Measurements from ENCODE around the gene FMNL1. TPM values are rescaled to one million over a fixed set of nuclear protein-coding genes. Genes with fewer than 3 reads are reported as not detected.

FMNL1 gene
- total RNA-seq, 1 donor from 2014 or later, result 3.3 TPM

DNA sequence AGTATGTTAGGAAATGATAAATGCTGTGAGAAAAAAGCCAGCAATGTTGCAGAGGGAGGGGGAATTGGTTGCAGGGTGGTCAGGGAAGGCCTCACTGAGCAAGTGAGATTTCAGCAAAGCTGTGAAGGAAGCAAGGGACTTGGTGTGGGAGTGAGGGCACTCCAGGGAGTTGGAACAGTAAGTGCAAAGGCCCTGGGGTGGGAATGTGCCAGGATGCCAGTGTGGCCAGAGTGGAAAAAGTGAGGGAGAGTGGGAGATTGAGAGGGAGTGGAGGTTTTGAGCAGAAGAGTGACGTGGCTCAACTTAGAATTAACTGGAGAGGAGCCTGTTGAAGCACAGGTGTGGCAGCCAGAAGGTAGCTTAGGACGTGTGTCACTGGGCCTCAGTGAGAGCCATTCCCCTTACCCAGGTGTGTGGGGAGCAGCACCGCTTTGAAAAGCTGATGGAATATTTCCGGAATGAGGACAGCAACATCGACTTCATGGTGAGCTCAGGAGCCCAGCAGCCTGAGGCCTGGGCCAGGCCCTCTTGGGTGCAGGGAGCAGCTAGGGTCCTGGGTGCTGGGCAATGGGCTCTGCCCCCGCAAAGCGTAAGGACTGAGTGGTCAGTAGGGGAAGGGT, 16.6 kb downstream of the FMNL1 start:
- Mint-ChIP-seq H3K9me3 (ENCODE audit: low read depth) (no peaks in the 10 kb centered on the region), H3K36me3 (ENCODE audit: insufficient read depth) (no peaks in the 10 kb centered on the region), H3K4me3 (ENCODE audit: low read depth) (peak overlapping the region; percentile 10), H3K27me3 (peaks cover 64% of the 10 kb centered on the region), H3K27ac (no peak overlapping the region), H3K4me1 (ENCODE audit: low read depth) (peaks cover 4% of the 10 kb centered on the region)
- TF ChIP-seq, protein P1, sequence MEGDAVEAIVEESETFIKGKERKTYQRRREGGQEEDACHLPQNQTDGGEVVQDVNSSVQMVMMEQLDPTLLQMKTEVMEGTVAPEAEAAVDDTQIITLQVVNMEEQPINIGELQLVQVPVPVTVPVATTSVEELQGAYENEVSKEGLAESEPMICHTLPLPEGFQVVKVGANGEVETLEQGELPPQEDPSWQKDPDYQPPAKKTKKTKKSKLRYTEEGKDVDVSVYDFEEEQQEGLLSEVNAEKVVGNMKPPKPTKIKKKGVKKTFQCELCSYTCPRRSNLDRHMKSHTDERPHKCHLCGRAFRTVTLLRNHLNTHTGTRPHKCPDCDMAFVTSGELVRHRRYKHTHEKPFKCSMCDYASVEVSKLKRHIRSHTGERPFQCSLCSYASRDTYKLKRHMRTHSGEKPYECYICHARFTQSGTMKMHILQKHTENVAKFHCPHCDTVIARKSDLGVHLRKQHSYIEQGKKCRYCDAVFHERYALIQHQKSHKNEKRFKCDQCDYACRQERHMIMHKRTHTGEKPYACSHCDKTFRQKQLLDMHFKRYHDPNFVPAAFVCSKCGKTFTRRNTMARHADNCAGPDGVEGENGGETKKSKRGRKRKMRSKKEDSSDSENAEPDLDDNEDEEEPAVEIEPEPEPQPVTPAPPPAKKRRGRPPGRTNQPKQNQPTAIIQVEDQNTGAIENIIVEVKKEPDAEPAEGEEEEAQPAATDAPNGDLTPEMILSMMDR (IDR thresholded peaks at IDR 0.05; ENCODE audit: unreplicated experiment), result no peak
- DNase-seq (ENCODE audit: low spot score, unreplicated experiment), result no peak

DNA sequence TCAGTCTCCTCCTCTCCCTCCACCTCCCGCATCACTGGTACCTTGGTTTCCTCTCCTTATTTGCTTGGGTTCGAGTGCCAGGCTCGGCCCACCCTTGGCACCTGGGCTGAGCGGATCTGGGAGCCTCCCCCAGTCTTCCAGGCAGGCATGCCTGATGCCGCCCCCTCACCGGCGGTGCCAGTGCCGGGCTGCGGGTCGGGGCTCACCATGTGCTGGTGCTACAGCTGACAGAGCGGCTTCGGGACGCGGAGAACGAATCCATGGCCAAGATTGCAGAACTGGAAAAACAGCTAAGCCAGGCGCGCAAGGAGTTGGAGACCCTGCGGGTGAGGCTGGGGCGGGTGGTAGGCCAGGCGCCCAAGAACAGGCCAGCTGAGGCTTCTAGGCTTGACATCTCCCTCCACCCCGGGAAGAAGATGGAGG, 19.2 kb downstream of the FMNL1 start:
- Mint-ChIP-seq H3K27ac (no peak overlapping the region), H3K4me3 (ENCODE audit: low read depth) (peak overlapping the region; percentile 72), H3K36me3 (ENCODE audit: insufficient read depth) (no peaks in the 10 kb centered on the region), H3K4me1 (ENCODE audit: low read depth) (peaks cover 4% of the 10 kb centered on the region), H3K27me3 (peaks cover 46% of the 10 kb centered on the region), H3K9me3 (ENCODE audit: low read depth) (no peaks in the 10 kb centered on the region)
- TF ChIP-seq, protein P1 (IDR thresholded peaks at IDR 0.05; ENCODE audit: unreplicated experiment), result no peak
- DNase-seq (ENCODE audit: low spot score, unreplicated experiment), result no peak

DNA sequence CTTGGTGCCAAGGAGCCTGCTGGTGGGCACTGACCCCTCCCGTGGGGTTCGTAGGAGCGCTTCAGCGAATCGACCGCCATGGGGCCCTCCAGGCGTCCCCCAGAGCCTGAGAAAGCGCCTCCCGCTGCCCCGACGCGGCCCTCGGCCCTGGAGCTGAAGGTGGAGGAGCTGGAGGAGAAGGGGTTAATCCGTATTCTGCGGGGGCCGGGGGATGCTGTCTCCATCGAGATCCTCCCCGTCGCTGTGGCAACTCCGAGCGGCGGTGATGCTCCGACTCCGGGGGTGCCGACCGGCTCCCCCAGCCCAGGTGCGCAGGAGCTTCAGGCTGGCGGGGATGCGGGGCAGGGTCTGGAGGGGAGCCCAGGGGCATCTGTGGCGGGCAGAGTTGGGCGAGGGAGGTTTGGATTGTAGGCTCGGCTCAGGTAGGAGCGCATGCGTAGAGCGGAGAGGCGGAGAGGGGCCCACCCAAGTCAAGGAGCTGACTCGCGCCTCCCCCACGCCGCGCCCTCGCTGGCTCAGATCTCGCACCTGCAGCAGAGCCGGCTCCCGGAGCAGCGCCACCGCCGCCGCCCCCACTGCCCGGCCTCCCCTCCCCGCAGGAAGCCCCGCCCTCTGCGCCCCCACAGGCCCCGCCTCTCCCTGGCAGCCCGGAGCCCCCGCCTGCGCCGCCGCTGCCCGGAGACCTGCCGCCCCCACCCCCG, 19.8 kb downstream of the FMNL1 start:
- DNase-seq (ENCODE audit: low spot score, unreplicated experiment), result peak; percentile 44
- H3K27ac Mint-ChIP-seq, result no peak overlapping the region
- TF ChIP-seq, protein P1 (IDR thresholded peaks at IDR 0.05; ENCODE audit: unreplicated experiment), result no peak
- no peaks in the 10 kb centered on the region for H3K9me3 Mint-ChIP-seq (ENCODE audit: low read depth)
- peaks cover 6% of the 10 kb centered on the region for H3K4me1 Mint-ChIP-seq (ENCODE audit: low read depth)
- H3K36me3 Mint-ChIP-seq (ENCODE audit: insufficient read depth), result no peaks in the 10 kb centered on the region
- H3K27me3 Mint-ChIP-seq, result peaks cover 46% of the 10 kb centered on the region
- H3K4me3 Mint-ChIP-seq (ENCODE audit: low read depth), result peak overlapping the region; percentile 72

DNA sequence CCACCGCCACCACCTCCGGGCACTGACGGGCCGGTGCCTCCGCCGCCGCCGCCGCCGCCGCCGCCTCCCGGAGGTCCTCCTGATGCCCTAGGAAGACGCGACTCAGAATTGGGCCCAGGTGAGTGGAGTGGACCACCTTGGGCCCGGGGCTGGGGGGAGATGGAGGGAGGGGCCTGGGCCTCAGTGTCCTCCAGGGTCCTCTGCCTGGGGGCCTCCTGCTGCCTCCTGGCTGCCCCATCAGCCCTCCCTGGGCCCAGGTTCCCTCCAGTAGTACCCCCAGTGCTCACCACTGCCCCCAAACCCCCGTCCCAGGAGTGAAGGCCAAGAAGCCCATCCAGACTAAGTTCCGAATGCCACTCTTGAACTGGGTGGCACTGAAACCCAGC, 20.3 kb downstream of the FMNL1 start:
- no peak for DNase-seq (ENCODE audit: low spot score, unreplicated experiment)
- no peaks in the 10 kb centered on the region for H3K36me3 Mint-ChIP-seq (ENCODE audit: insufficient read depth)
- H3K9me3 Mint-ChIP-seq (ENCODE audit: low read depth), result no peaks in the 10 kb centered on the region
- H3K27me3 Mint-ChIP-seq, result peaks cover 45% of the 10 kb centered on the region
- TF ChIP-seq, protein P1 (IDR thresholded peaks at IDR 0.05; ENCODE audit: unreplicated experiment), result no peak
- peak overlapping the region; percentile 62 for H3K4me3 Mint-ChIP-seq (ENCODE audit: low read depth)
- H3K27ac Mint-ChIP-seq, result no peak overlapping the region
- H3K4me1 Mint-ChIP-seq (ENCODE audit: low read depth), result peaks cover 7% of the 10 kb centered on the region

DNA sequence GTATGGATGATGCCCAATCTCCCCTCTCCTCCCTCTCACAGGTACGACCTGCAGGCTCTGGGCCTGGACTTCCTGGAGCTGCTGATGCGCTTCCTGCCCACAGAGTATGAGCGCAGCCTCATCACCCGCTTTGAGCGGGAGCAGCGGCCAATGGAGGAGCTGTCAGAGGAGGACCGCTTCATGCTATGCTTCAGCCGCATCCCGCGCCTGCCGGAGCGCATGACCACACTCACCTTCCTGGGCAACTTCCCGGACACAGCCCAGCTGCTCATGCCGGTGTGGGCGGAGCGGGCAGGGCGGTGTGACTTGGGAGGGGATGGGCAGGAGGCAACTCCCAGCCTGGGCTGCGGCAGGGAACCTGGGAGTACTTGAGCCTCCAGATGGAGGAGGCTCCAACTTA, 22.1 kb downstream of the FMNL1 start:
- Mint-ChIP-seq H3K27me3 (peaks cover 27% of the 10 kb centered on the region), H3K4me1 (ENCODE audit: low read depth) (peaks cover 11% of the 10 kb centered on the region), H3K27ac (no peak overlapping the region), H3K36me3 (ENCODE audit: insufficient read depth) (no peaks in the 10 kb centered on the region), H3K9me3 (ENCODE audit: low read depth) (no peaks in the 10 kb centered on the region), H3K4me3 (ENCODE audit: low read depth) (no peak overlapping the region)
- no peak for DNase-seq (ENCODE audit: low spot score, unreplicated experiment)
- TF ChIP-seq, protein P1 (IDR thresholded peaks at IDR 0.05; ENCODE audit: unreplicated experiment), result no peak

All from progenitor cell of endocrine pancreas (in vitro differentiated cells).